SK-N-SH (cell line): ENCODE results near the gene MRPS26. TPM values are rescaled to one million over a fixed set of nuclear protein-coding genes. Genes with fewer than 3 reads are reported as not detected.

Experiments used
- CTCF ChIA-PET: fragments of 300-600, 350-600 bp; formaldehyde crosslinking; extraction: SDS; loops from one replicate; lab custom pipeline; 2021; lab: Yijun Ruan, JAX
- POLR2A ChIA-PET: fragments of 350-600 bp; sonication (Branson Sonifier 250); formaldehyde crosslinking; extraction: SDS; loops from one replicate; lab custom pipeline; 2020; ENCODE audit warnings: antibody characterized with exemption, inconsistent platforms; lab: Yijun Ruan, JAX
- DNase-seq: peaks from one replicate; pipeline ENCODE4 v3.0.0; 2012
- H2AFZ ChIP-seq: fragments of 200-600 bp; sonication (generic); 2 replicates; pipeline ENCODE4 v1.8.1; 2016; ENCODE audit warnings: antibody characterized with exemption, mild to moderate bottlenecking, low read depth
- H3F3A ChIP-seq: fragments of 200-600 bp; sonication (generic); replicated peaks from 2 replicates; pipeline ENCODE3; 2016; ENCODE audit warnings: antibody characterized with exemption, mild to moderate bottlenecking; ENCODE audit not compliant: insufficient read depth
- H3K27ac ChIP-seq, 2 experiments: fragments of 200-500 bp in 1 of 2; fragments of 200-600 bp in 1 of 2; sonication (Bioruptor generic) in 1 of 2; sonication (generic), shearing (Covaris generic) in 1 of 2; 2 replicates each; pipeline versions ENCODE4 v1.5.1 to v1.6.1; 2014 to 2016; ENCODE audit warnings: low read depth in 2 of 2, inconsistent platforms in 1 of 2, low read length in 1 of 2, mild to moderate bottlenecking in 1 of 2, mixed read lengths in 1 of 2
- H3K27me3 ChIP-seq: fragments of 200-600 bp; sonication (generic), shearing (Covaris generic); 2 replicates; pipeline ENCODE4 v1.6.1; 2016; ENCODE audit warnings: mixed run types; ENCODE audit not compliant: insufficient read depth
- H3K36me3 ChIP-seq, 2 experiments: fragments of 200-500 bp in 1 of 2; fragments of 200-600 bp in 1 of 2; sonication (Bioruptor generic) in 1 of 2; sonication (generic) in 1 of 2; replicated peaks in 1 of 2; 2 replicates each; pipeline versions ENCODE3 to v1.5.1; 2014 to 2016; ENCODE audit warnings: low read length in 1 of 2, mild to moderate bottlenecking in 1 of 2; ENCODE audit not compliant: insufficient read depth in 2 of 2, control insufficient read depth in 1 of 2
- H3K4me1 ChIP-seq, 2 experiments: fragments of 200-500 bp in 1 of 2; fragments of 200-600 bp in 1 of 2; sonication (Bioruptor generic) in 1 of 2; sonication (generic), shearing (Covaris generic) in 1 of 2; 2 replicates each; pipeline versions ENCODE4 v1.5.1 to v1.6.1; 2014 to 2016; ENCODE audit warnings: low read depth in 1 of 2, low read length in 1 of 2, mixed run types in 1 of 2; ENCODE audit not compliant: insufficient read depth in 2 of 2, control insufficient read depth in 1 of 2
- H3K4me2 ChIP-seq: fragments of 200-600 bp; sonication (generic), shearing (Covaris generic); 2 replicates; pipeline ENCODE4 v1.6.1; 2017; ENCODE audit warnings: mixed run types
- H3K4me3 ChIP-seq, 2 experiments: fragments of 200-500 bp in 1 of 2; fragments of 200-600 bp in 1 of 2; sonication (Bioruptor generic) in 1 of 2; sonication (generic), shearing (Covaris generic) in 1 of 2; 2 replicates each; pipeline versions ENCODE4 v1.5.1 to v1.8.1; 2014 to 2016; ENCODE audit warnings: low read depth in 2 of 2, inconsistent platforms in 1 of 2, low read length in 1 of 2, mild to moderate bottlenecking in 1 of 2, mixed read lengths in 1 of 2, moderate library complexity in 1 of 2
- H3K79me2 ChIP-seq: fragments of 200-600 bp; sonication (generic); 2 replicates; pipeline ENCODE4 v1.8.1; 2017; ENCODE audit warnings: mild to moderate bottlenecking; ENCODE audit not compliant: insufficient read depth
- H3K9ac ChIP-seq: fragments of 200-600 bp; sonication (generic); 2 replicates; pipeline ENCODE4 v1.6.1; 2017; ENCODE audit warnings: mixed run types
- H3K9me2 ChIP-seq: fragments of 200-600 bp; sonication (generic); 2 replicates; pipeline ENCODE4 v1.6.1; 2017; ENCODE audit warnings: mixed run types
- H3K9me3 ChIP-seq: fragments of 200-600 bp; sonication (generic); 2 replicates; pipeline ENCODE4 v1.6.1; 2017; ENCODE audit warnings: mixed run types, mild to moderate bottlenecking, moderate library complexity
- H4K20me1 ChIP-seq: fragments of 200-600 bp; sonication (generic); 2 replicates; pipeline ENCODE4 v1.6.1; 2017; ENCODE audit warnings: mild to moderate bottlenecking, mixed run types; ENCODE audit not compliant: insufficient read depth
- CHD2 ChIP-seq: fragments of 150-350 bp; IDR thresholded peaks from 2 replicates; pipeline ENCODE4 v1.6.1; 2018; ENCODE audit warnings: low read length; ENCODE audit not compliant: partially characterized antibody
- ELF1 ChIP-seq: IDR thresholded peaks from 2 replicates; pipeline ENCODE4 v1.4.0; 2012
- EP300 ChIP-seq, 2 experiments: IDR thresholded peaks; 2 replicates each; pipeline versions ENCODE4 v1.4.0 to v1.6.1; 2012; ENCODE audit warnings: borderline replicate concordance in 1 of 2, low read depth in 1 of 2, low read length in 1 of 2
- EZH2phosphoT487 ChIP-seq: fragments of 200-600 bp; sonication (generic); IDR thresholded peaks from 2 replicates; pipeline ENCODE4 v1.6.1; 2017; ENCODE audit warnings: low read depth, mixed run types, mild to moderate bottlenecking, antibody characterized with exemption, moderate library complexity, borderline replicate concordance
- FOSL2 ChIP-seq: IDR thresholded peaks from 2 replicates; pipeline ENCODE4 v1.4.0; 2012; ENCODE audit warnings: low read depth, mild to moderate bottlenecking, moderate library complexity, borderline replicate concordance
- FOXJ3 ChIP-seq: sonication (generic); formaldehyde crosslinking; IDR thresholded peaks from 2 replicates; pipeline ENCODE4 v1.5.1; 2020; ENCODE audit warnings: mild to moderate bottlenecking, missing genetic modification reagents
- GABPA ChIP-seq: IDR thresholded peaks from 2 replicates; pipeline ENCODE4 v1.4.0; 2012; ENCODE audit warnings: low read depth, mild to moderate bottlenecking
- GATA2 ChIP-seq: sonication (generic); formaldehyde crosslinking; IDR thresholded peaks from 2 replicates; pipeline ENCODE4 v1.5.0; 2020; ENCODE audit warnings: mild to moderate bottlenecking, missing genetic modification reagents
- MEF2A ChIP-seq: IDR thresholded peaks from 2 replicates; pipeline ENCODE4 v1.4.0; 2012; ENCODE audit warnings: low read depth, borderline replicate concordance
- NFIC ChIP-seq: IDR thresholded peaks from 2 replicates; pipeline ENCODE4 v1.4.0; 2012; ENCODE audit warnings: borderline replicate concordance
- PBX3 ChIP-seq: IDR thresholded peaks from 2 replicates; pipeline ENCODE4; 2012
- REST ChIP-seq: IDR thresholded peaks from 2 replicates; pipeline ENCODE4 v1.6.1; 2012; ENCODE audit warnings: mild to moderate bottlenecking, low read depth, low read length, moderate library complexity
- SIN3A ChIP-seq: IDR thresholded peaks from 2 replicates; pipeline ENCODE4 v1.6.1; 2012; ENCODE audit warnings: low read depth, mild to moderate bottlenecking, low read length, moderate library complexity, borderline replicate concordance
- TAF1 ChIP-seq: IDR thresholded peaks from 2 replicates; pipeline ENCODE4 v1.6.1; 2012; ENCODE audit warnings: low read depth, mild to moderate bottlenecking, low read length, moderate library complexity, borderline replicate concordance
- TEAD4 ChIP-seq: IDR thresholded peaks from 2 replicates; pipeline ENCODE4 v1.4.0; 2012; ENCODE audit warnings: mild to moderate bottlenecking, borderline replicate concordance; ENCODE audit not compliant: insufficient read depth
- USF2 ChIP-seq: fragments of 150-350 bp; IDR thresholded peaks from 2 replicates; pipeline ENCODE4 v1.6.1; 2017; ENCODE audit warnings: antibody characterized with exemption, low read length, low read depth, borderline replicate concordance
- YY1 ChIP-seq: IDR thresholded peaks from 2 replicates; pipeline ENCODE4 v1.4.0; 2012; ENCODE audit warnings: low read depth, mild to moderate bottlenecking
- ZBTB33 ChIP-seq: IDR thresholded peaks from 2 replicates; pipeline ENCODE4 v1.4.0; 2012; ENCODE audit warnings: low read depth, borderline replicate concordance
- WGBS: methylation state at CpG from one replicate; pipeline ENCODE4 v1.1.6; 2017; ENCODE audit warnings: low lambda C conversion rate; 5-methylcytosine and 5-hydroxymethylcytosine counted together
- polyA plus RNA-seq, 3 experiments: library from polyadenylated mRNA; depleted of rRNA; stranded (reverse); fragments of >200 nt; gene quantifications; 2 replicates each; pipeline ENCODE4 v1.2.3, GENCODE V29; 2012
- TF ChIP-seq, protein P1 (sequence below): fragments of 200-600 bp; sonication (generic); IDR thresholded peaks from 2 replicates; pipeline ENCODE4 v1.6.1; 2017; ENCODE audit warnings: antibody characterized with exemption, mild to moderate bottlenecking, moderate library complexity

MRPS26 gene
- polyA plus RNA-seq, 1 of the 3 experiments (the other 2 are of a cell fraction), result 152 TPM

DNA sequence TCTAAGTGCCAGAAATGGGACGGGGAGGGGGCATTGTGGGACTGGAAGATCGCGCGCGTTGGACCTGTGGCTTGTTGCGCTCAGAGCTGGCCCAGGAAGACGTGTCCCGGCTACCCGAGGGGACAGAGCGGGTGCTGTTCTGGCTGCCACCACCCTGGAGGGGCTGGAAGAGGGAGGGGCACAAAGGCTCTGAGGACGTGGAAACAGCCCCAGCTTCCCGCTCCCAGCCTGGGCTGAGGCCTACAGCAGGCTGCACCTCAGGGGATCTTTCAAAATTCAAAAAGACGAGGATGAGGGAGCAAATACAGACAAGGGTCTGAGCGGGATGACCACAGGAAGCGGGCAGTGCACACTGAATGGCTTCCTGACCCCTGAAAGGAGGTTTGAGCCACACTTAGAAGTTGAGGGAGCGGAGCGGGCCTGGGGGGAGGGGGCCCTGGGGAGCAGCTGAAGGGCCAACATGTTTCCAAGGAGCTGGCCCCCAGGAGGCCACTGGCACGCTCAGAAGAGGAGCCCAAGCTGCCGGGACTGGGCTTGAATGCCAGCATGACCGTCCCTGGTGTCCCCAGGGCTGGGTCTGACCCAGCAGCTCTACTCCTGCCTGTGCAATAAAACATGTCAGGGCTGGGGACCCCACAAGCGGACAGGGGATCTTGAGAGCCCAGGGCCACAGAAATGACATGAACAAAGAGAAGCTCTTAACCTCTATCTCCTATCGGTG, 26.8 kb downstream of the MRPS26 start:
- H3K9me2 ChIP-seq, result no peaks in the 10 kb centered on the region
- H3K79me2 ChIP-seq, result no peaks in the 10 kb centered on the region
- no peak overlapping the region for H3K4me3 ChIP-seq
- no peaks in the 10 kb centered on the region for H3F3A ChIP-seq
- H3K27me3 ChIP-seq, result no peaks in the 10 kb centered on the region
- WGBS, result 86% methylated on average over 22 of the region's 22 CpGs
- TF ChIP-seq CHD2, result no peak
- TF ChIP-seq NFIC, result no peak
- TF ChIP-seq ZBTB33, result no peak
- TF ChIP-seq GATA2 (CRISPR knock-in tag), result no peak
- no peak for TF ChIP-seq TEAD4
- no peak for TF ChIP-seq ELF1
- no peak for TF ChIP-seq MEF2A
- TF ChIP-seq EP300 (IDR thresholded peaks at IDR 0.05; ENCODE audit: borderline replicate concordance in 1 of 2, low read depth in 1 of 2, low read length in 1 of 2), result no peak
- TF ChIP-seq YY1, result no peak
- TF ChIP-seq USF2, result no peak
- TF ChIP-seq GABPA, result no peak
- TF ChIP-seq TAF1, result no peak
- TF ChIP-seq SIN3A, result no peak
- no peak for TF ChIP-seq EZH2phosphoT487
- no peak for TF ChIP-seq REST
- no peak for TF ChIP-seq PBX3
- TF ChIP-seq, protein P1, sequence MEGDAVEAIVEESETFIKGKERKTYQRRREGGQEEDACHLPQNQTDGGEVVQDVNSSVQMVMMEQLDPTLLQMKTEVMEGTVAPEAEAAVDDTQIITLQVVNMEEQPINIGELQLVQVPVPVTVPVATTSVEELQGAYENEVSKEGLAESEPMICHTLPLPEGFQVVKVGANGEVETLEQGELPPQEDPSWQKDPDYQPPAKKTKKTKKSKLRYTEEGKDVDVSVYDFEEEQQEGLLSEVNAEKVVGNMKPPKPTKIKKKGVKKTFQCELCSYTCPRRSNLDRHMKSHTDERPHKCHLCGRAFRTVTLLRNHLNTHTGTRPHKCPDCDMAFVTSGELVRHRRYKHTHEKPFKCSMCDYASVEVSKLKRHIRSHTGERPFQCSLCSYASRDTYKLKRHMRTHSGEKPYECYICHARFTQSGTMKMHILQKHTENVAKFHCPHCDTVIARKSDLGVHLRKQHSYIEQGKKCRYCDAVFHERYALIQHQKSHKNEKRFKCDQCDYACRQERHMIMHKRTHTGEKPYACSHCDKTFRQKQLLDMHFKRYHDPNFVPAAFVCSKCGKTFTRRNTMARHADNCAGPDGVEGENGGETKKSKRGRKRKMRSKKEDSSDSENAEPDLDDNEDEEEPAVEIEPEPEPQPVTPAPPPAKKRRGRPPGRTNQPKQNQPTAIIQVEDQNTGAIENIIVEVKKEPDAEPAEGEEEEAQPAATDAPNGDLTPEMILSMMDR, result no peak
- no peak for TF ChIP-seq FOXJ3 (CRISPR knock-in tag)
- no peak for TF ChIP-seq FOSL2
- H3K36me3 ChIP-seq, result no peaks in the 10 kb centered on the region
- H3K9ac ChIP-seq, result no peak overlapping the region
- CTCF ChIA-PET, result interaction anchor here (0.9 to 1.2 kb wide), 2 partner anchors 11 to 19 kb away, joined by 3 to 4 read pairs; no protein-coding TSS in a partner anchor
- no peaks in the 10 kb centered on the region for H4K20me1 ChIP-seq
- POLR2A ChIA-PET, result no interaction called here
- H3K4me2 ChIP-seq, result no peak overlapping the region
- no peak for DNase-seq
- H3K9me3 ChIP-seq, result no peaks in the 10 kb centered on the region
- H3K27ac ChIP-seq, result no peak overlapping the region
- no peak overlapping the region for H2AFZ ChIP-seq
- no peaks in the 10 kb centered on the region for H3K4me1 ChIP-seq
